AG04449 (cell line): ENCODE data around the gene PLEKHG4B.

Experiments used
- CTCF ChIA-PET: fragments of 350-600 bp; formaldehyde crosslinking; extraction: SDS; loops from one replicate; lab custom pipeline; 2021; ENCODE audit warnings: antibody characterized with exemption; lab: Yijun Ruan, JAX
- POLR2A ChIA-PET: fragments of 400-600, 350-600 bp; formaldehyde crosslinking; extraction: SDS; loops from one replicate; lab custom pipeline; 2020; ENCODE audit warnings: antibody characterized with exemption, inconsistent platforms; lab: Yijun Ruan, JAX
- DNase-seq: peaks from one replicate; pipeline ENCODE4 v3.0.0-alpha.2; 2010; ENCODE audit warnings: low read depth, low spot score
- H3K4me3 ChIP-seq: 2 replicates; pipeline ENCODE4 v1.5.1; 2011; ENCODE audit warnings: low read depth, mild to moderate bottlenecking, control low read depth, low read length
- CTCF ChIP-seq: IDR thresholded peaks from one replicate; pipeline ENCODE4 v1.5.1; 2011; ENCODE audit warnings: mild to moderate bottlenecking, moderate library complexity, low read length, control low read depth, inconsistent platforms; ENCODE audit not compliant: insufficient read depth; ENCODE audit errors: missing control alignments

Gene PLEKHG4B

GRCh38 chr5:159448-160172 is 67.6 kb downstream of the PLEKHG4B start:
- ChIA-PET POLR2A (interaction anchor here (1.6 kb wide), 1 partner anchor 9 kb away, joined by 4 read pairs; no protein-coding TSS in a partner anchor), CTCF (no interaction called here)
- no peak overlapping the region for H3K4me3 ChIP-seq

DNA sequence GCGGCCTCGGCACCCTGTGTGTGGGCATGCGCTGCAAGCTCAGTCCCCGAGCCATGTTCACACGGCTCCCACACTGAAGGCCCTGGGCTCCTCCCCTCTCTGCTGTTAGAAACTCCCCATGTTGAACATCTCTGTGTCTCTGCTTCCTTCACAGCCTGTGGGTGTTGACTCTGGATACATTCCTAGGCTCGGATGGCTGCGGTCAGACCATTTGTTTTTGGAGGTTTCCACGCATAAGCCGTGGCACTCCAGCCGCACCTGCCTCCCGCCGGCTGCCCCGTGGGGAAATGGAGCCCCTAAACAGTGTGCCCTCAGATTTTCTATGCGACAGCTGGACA is 68.2 kb downstream of the PLEKHG4B start:
- peak; percentile 5 for DNase-seq
- H3K4me3 ChIP-seq = no peak overlapping the region
- TF ChIP-seq CTCF = no peak
- ChIA-PET CTCF (no interaction called here), POLR2A (interaction anchor here (1.6 kb wide), 1 partner anchor 8 kb away, joined by 4 read pairs; no protein-coding TSS in a partner anchor)

More at GRCh38 chr5:159448-160172, 67.6 kb downstream of the PLEKHG4B start:
- no peak for TF ChIP-seq CTCF
- peak; percentile 5 for DNase-seq

GRCh38 chr5:160921-161802 is 69.2 kb downstream of the PLEKHG4B start:
- POLR2A ChIA-PET = no interaction called here
- DNase-seq = no peak
- TF ChIP-seq CTCF = no peak
- H3K4me3 ChIP-seq = no peak overlapping the region
- CTCF ChIA-PET = no interaction called here

GRCh38 chr5:161803-162110 is 69.8 kb downstream of the PLEKHG4B start:
- TF ChIP-seq CTCF = no peak
- ChIA-PET POLR2A (no interaction called here), CTCF (no interaction called here)
- no peak overlapping the region for H3K4me3 ChIP-seq
- DNase-seq = no peak

- no peak for DNase-seq
- no peak overlapping the region for H3K4me3 ChIP-seq
- TF ChIP-seq CTCF = no peak
- ChIA-PET POLR2A (no interaction called here), CTCF (no interaction called here)
Measured at GRCh38 chr5:162190-162564, 70.2 kb downstream of the PLEKHG4B start.

- ChIA-PET POLR2A (no interaction called here), CTCF (no interaction called here)
- no peak for DNase-seq
- no peak for TF ChIP-seq CTCF
- no peak overlapping the region for H3K4me3 ChIP-seq
Measured at GRCh38 chr5:162565-163337, 70.8 kb downstream of the PLEKHG4B start.
